Effector CD8-positive, alpha-beta T cell (primary cell): ENCODE data around the gene TMEM254.
A peak's percentile ranks its signal among the peaks of the same experiment; 100 is the strongest.
"Not testable (repeated sequence)": the region's sequence is repeated elsewhere in the genome, so short reads cannot be mapped to it uniquely, and the experiment has no call there.

Source experiments
- DNase-seq: peaks from one replicate; lab custom pipeline; 2025; lab: John Stamatoyannopoulos, UW
- total RNA-seq, 4 experiments: gene quantifications; one replicate each; lab custom pipeline; 2026; lab: John Stamatoyannopoulos, UW

Gene TMEM254
- 3.7 to 7.8 (median 6.5) reads per million in 4 experiments for total RNA-seq

- DNase-seq, result peak; percentile 68
Observed at GRCh38 chr10:80078448-80079311, at the start of gene TMEM254. TSS of gene TMEM254 (plus strand) at chr10:80078665. CDS start at chr10:80078700, 35 bp downstream.

- DNase-seq, result not testable (repeated sequence)
Observed at GRCh38 chr10:80029205-80029604, 49.3 kb upstream of the TMEM254 start.

GRCh38 chr10:80029865-80030264 is 48.6 kb upstream of the TMEM254 start:
- DNase-seq, result not testable (repeated sequence)

GRCh38 chr10:80032503-80032902 is 46.0 kb upstream of the TMEM254 start:
- DNase-seq, result no peak

- not testable (repeated sequence) for DNase-seq
Observed at GRCh38 chr10:80034766-80035165, 43.7 kb upstream of the TMEM254 start.

- not testable (repeated sequence) for DNase-seq
Observed at GRCh38 chr10:80035430-80035829, 43.0 kb upstream of the TMEM254 start.

GRCh38 chr10:80036921-80037500 is 41.5 kb upstream of the TMEM254 start:
- DNase-seq, result not testable (repeated sequence)

- DNase-seq, result not testable (repeated sequence)
Observed at GRCh38 chr10:80038226-80038625, 40.2 kb upstream of the TMEM254 start.

- DNase-seq, result no peak
Observed at GRCh38 chr10:80041162-80041561, 37.3 kb upstream of the TMEM254 start.

- DNase-seq, result not testable (repeated sequence)
Observed at GRCh38 chr10:80044935-80045334, 33.5 kb upstream of the TMEM254 start.

- DNase-seq, result peak; percentile 63
Observed at GRCh38 chr10:80046629-80047441, 31.6 kb upstream of the TMEM254 start.

- no peak for DNase-seq
Observed at GRCh38 chr10:80050752-80051151, 27.7 kb upstream of the TMEM254 start.

GRCh38 chr10:80051993-80052392 is 26.5 kb upstream of the TMEM254 start:
- DNase-seq, result no peak

GRCh38 chr10:80055760-80056159 is 22.7 kb upstream of the TMEM254 start:
- DNase-seq, result no peak

- no peak for DNase-seq
Observed at GRCh38 chr10:80057171-80057570, 21.3 kb upstream of the TMEM254 start.

- DNase-seq, result no peak
Observed at GRCh38 chr10:80064120-80064886, 14.2 kb upstream of the TMEM254 start.

- no peak for DNase-seq
Observed at GRCh38 chr10:80066809-80067208, 11.7 kb upstream of the TMEM254 start.

- DNase-seq, result not testable (repeated sequence)
Observed at GRCh38 chr10:80067821-80068220, 10.6 kb upstream of the TMEM254 start.

GRCh38 chr10:80068270-80068669 is 10.2 kb upstream of the TMEM254 start:
- no peak for DNase-seq

- no peak for DNase-seq
Observed at GRCh38 chr10:80070057-80070456, 8.4 kb upstream of the TMEM254 start.

- DNase-seq, result no peak
Observed at GRCh38 chr10:80072584-80072983, 5.9 kb upstream of the TMEM254 start.
